Stimulated activated CD4-positive, alpha-beta T cell treated with anti-CD3 and anti-CD28 coated beads, Interleukin-15, amount 100 ng/mL, for 48 hours (primary cell): ENCODE measurements around the gene PDC.

Source experiments
- DNase-seq, 2 donors: peaks; one replicate each; pipeline ENCODE4 v3.0.0-alpha.2; 2020; ENCODE audit warnings: low read depth in 2 of 2

Gene PDC

GRCh38 chr1:186461014-186461413 is at the start of gene PDC:
PDC (minus strand) TSS chr1:186461114; CDS start chr1:186449459, 11,655 bp downstream.
- no peak for DNase-seq

DNA sequence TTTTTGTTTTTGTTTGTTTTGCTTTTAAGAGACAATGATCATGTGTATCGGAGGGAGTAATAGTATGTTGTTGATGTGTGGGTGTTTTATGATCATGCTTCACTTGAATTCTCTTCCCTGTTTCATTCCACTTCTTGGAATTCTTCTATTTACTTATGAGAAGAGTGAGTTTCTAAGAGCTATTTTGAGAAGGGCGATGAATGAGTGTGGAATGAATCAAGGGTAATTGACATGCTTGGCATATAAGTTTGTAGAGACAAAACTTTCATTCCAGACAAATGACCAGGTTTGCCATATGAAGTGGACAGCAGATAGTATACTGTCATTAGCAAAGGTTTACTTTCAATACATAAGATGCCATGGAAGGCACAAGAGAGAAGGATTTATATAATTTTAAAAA is 42.3 kb upstream of the PDC start:
- DNase-seq, result no peak

DNA sequence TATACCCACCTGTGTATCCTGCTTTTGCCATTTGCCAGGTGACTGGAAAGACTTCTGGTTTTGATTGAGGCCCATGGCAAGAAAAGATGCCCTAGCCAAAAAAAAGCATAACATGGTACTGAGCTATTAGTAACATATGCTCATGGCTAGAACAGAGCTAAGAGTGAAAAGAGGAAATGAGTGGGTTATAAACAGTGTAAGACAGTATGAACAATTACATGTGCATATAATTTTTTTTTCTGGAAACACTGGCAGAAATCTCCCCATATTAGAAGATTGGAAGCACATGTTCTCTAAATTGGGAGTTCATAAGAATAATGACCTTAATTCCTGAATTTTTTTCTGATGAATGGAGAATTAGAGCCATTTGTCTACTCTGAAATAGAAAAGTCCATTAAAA is 41.2 kb upstream of the PDC start:
- DNase-seq, result no peak

DNA sequence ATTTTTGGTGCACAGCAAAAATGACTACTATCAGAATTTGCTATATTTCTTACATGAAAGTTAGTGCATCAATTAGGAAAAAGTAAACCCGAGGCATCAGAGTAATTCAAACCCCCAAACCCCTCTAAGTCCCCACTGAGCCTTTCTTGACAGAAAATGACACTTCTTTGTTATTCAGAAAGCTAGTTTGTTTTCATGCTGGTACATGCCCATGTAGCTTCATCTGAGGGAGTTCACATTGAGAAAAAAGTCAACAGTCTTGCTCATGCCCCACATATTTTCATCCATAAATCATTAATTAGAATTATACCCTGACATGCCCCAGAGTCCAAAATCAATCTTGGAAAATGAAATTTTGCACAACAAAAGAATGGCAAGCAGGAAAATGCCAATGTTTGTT is 39.9 kb upstream of the PDC start:
- DNase-seq, result no peak

DNA sequence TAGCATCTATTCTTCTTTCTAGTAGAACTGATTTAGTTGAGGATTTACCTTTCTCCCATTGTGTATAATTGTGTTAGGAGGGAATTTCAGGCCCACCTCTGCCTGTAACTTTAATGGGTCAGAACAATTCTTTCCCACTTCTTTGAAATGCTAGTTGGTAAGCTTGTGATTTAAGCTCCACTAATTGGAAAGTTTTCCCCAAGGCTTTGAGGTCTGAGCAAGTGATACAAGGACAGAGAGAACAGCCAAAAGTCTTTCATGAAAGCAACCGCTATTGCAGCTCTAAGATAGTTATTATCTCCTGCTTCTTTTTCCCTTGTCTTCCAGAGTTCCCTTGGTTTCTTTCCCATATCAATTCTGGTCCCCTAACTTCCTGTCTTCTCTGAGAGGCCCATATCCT is 38.7 kb upstream of the PDC start:
- no peak for DNase-seq

GRCh38 chr1:186498695-186499389 is 37.9 kb upstream of the PDC start:
- no peak for DNase-seq

- DNase-seq, result no peak
These were observed 37.2 kb upstream of the PDC start for GRCh38 chr1:186498071-186498470.

GRCh38 chr1:186497651-186498050 is 36.7 kb upstream of the PDC start:
- DNase-seq, result no peak

DNA sequence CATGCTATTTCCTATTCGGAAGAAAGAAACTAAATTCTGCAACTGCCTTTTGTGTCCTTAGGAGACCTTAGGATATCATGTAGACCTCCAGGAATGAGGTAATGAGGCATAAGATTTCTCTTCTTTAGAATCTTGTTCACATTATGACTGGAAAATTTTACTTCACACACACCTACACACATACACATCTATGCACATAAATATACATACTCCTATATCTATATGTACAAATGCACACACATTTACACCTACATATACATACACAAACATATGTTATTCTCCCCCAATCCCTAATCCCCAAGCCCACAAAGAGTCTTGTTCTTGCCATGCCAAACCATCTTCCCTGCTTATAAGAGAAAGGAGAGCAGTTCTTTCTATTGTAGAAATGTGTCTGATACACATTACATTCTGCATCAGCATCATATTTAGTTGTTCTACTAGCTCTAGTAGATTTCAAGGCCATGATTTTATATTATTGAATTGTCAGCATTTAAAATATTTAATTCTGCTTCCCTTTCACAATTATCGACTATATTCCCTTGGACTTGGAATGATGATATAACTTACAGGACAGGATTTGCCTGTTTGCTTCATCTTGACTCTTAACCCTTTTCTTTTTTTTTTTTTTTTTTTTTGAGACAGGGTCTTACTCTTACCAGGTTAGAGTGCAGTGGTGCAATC is 35.4 kb upstream of the PDC start:
- no peak for DNase-seq

DNA sequence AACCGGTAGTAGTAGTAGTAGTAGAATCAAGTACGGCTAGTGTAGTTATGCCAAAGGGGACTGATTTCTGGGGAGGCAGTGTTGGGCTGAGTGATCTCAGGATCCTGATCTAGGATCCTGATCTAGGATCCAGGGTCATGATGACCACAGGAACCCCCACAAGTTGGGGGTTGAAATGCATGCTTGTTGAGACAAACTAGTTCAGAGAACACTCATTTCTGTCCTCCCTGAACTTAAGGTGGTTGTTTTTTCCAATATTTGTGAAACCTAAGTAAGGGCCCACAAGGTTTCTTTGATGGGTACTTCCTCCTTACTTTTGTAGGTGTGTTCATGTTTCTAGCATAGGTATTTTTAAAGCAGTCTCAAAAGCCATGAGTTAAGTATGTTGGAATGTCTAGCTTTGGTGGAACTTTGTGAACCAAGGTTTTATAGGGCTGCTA is 33.9 kb upstream of the PDC start:
- DNase-seq, result no peak

GRCh38 chr1:186492531-186493291 is 31.8 kb upstream of the PDC start:
- no peak for DNase-seq

- DNase-seq, result no peak
These were observed 30.4 kb upstream of the PDC start for GRCh38 chr1:186491336-186491735.

GRCh38 chr1:186487163-186487562 is 26.2 kb upstream of the PDC start:
- DNase-seq, result no peak

DNA sequence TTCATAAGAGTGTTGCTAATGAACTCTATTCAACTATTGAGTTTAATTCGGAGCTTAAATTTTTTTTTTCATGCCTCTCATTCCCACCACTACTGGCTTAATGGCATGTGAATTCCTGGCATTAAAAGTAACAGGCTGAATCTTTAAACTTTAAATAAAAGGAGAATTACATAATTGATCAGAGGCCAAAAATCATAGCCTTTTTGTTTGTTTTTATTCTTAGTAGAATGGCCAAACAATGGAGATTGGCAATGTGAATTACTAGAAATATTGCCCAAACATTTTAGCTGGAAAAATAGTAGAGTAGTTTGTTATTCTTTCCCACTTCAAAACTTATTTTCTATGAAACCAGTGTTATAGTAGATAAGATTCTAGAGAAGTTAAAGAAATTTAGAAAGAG is 25.1 kb upstream of the PDC start:
- DNase-seq, result no peak

GRCh38 chr1:186483561-186483960 is 22.6 kb upstream of the PDC start:
- DNase-seq, result no peak

DNA sequence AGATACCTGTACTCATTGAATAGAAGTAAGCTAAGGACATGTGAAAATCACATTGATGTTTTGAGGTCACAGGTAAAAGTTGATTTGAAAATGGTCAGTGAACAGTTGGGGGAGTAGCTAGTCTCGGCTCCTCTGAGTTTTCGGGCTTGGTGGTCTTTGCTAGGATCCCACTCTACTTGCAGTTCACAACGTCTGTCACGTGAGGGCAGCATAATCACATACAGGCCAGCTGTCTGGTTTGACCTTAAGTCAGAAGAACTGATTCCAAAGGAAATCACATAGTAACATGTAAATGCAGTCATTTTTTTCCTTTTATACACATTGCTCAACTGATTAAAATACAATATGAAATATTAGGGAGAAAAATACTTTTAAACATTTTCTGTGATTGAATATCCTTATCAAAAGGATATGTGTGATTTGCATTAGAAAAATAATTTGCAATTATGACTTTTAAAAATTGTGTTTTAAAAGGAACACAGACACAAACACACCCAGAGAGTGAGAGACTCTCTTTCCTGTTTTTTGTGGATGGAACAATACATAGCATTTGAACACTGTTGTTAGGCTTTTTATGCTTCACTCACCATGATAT is 21.8 kb upstream of the PDC start:
- peak; percentile 5 to 33 for DNase-seq

GRCh38 chr1:186481303-186481888 is 20.5 kb upstream of the PDC start:
- no peak for DNase-seq

DNA sequence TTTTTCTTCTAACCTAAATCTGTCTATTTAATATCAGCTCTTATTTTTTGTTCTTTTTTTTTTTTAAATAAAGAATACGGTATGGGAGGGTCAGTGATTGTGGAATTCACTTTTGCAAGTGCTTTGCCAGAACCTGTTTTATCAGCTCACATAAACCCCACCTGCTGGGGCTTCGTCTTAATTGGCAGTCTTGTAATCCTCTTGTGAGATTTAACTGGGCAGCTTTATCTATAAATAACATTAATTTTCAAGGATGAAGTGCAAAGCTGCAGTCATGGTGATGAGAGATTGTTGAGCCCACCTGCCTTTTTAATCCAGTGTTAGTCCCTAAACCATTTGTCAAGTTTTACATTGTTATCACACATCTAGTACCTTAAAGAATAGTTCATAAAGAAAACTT is 18.2 kb upstream of the PDC start:
- DNase-seq, result no peak

DNA sequence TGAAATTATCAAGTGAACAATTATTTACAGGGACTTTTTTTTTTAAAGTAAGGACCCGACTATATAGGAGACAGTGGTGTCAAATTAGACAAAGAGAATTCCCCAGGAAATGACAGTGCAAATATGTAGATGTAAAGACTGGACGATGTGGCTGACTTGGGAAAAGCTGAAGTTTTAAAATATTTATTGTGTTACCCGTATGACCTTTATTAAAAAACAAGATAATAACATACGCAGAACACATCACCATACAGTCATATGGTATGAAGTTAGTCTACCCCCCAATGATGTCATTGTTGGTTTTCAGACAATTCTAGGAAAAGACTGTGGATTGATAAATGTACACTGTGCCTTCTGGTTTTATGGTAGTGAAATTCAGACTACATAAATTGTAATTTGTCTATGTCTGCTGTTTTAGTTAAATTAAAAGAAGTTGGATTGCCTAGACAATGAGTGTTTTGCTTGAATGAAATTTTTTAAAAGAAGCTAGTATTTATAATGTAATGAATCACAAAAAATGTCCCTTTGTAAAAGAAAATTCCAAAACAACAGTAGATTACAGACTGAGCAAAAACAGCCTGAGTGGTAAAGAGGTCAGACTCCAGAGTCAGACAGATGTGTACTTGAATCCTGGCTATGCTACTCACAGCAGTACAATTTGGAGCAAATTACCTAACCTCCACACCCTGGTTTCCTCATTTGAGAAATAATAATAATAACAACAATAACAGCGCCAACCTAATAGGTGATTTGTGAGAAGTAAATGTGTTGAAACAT is 15.5 kb upstream of the PDC start:
- DNase-seq, result no peak

- no peak for DNase-seq
These were observed 13.3 kb upstream of the PDC start for GRCh38 chr1:186474208-186474607.

GRCh38 chr1:186473047-186473446 is 12.1 kb upstream of the PDC start:
- DNase-seq, result no peak
